B cell (primary cell): ENCODE measurements around the gene SPEM2.

Experiments
- CTCF ChIP-seq: fragments of 200-600 bp; IDR thresholded peaks from one replicate; pipeline ENCODE4 v1.8.0; 2022; ENCODE audit warnings: antibody characterized with exemption, mild to moderate bottlenecking
- EZH2 ChIP-seq: IDR thresholded peaks from 2 replicates; pipeline ENCODE4 v1.6.1; 2012; ENCODE audit warnings: borderline replicate concordance, low read depth, mild to moderate bottlenecking, moderate library complexity, low read length; ENCODE audit not compliant: insufficient read depth, poor library complexity, severe bottlenecking

- TF ChIP-seq CTCF, result no peak
- TF ChIP-seq EZH2, result no peak
Observed at GRCh38 chr17:7432296-7432695, 6.9 kb downstream of the SPEM2 start.
